ENCODE data around the gene CDC42.

Gene CDC42

DNA sequence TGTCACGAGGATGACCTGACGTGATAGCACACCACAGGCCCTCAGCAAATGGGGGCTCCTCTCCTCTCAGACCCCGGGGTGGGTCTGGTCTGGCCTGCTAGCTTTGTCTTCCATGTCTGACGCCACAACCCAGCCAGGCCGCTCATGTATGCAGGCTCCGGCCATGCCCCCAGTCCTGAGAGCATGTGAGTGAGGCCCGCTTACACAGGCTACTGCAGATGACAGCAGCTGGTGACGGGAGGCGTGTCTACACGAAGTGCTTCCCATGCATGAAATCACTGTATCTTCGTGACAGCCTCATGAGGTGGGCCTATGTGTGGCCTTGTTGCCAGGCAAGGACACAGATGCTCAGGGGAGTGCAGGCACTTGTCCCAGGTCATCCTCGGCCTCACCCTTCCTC lies 74.0 kb downstream of the CDC42 start:
- TF ChIP-seq GATA3 (IDR thresholded peaks at IDR 0.05; ENCODE audit: low read depth, low read length) (no peak), GATA2 (IDR thresholded peaks at IDR 0.05; ENCODE audit: low read depth, low read length) (no peak)

DNA sequence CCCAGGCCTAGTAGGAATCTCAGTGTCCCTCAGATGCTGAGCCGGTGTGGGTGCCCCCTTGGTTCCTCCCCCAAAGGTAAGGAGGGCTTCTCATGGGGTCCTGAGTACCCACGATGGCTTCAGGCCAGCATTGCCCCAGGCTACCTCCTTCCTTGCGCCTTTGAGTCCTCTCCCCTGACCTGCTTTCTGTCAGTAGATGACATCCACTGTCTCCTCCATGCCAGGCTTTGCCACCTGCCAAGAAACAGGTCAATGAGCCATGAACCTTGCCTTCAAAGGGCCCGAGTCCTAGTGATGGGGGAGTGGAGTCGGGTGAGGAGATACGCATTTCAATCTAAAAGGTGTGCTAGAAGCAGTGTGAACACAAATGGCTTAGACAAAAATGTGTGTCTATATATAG lies 74.7 kb downstream of the CDC42 start:
- no peak for TF ChIP-seq GATA3 (IDR thresholded peaks at IDR 0.05; ENCODE audit: low read depth, low read length)
- TF ChIP-seq GATA2 (IDR thresholded peaks at IDR 0.05; ENCODE audit: low read depth, low read length): no peak

DNA sequence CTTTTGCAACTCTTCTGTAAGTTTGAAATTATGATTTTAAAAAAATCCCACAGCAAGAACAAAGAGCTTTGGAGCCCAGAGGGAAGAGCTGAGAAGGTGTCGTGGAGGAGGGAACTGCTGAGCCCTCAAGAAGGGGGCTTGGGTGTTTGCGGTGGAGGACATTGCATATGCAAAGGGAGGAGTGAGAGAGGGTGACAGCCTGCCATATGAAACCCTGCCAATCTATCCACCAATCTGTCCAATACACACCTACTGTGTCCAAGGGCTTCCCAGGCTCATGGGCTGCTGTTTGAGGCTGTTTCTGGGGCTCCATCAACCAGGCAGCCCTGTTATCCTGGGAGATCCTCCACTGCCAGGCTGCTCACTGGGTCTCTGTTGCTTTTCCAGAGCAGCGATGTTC lies 75.2 kb downstream of the CDC42 start:
- no peak for TF ChIP-seq GATA2 (IDR thresholded peaks at IDR 0.05; ENCODE audit: low read depth, low read length)

- TF ChIP-seq GATA2 (IDR thresholded peaks at IDR 0.05; ENCODE audit: low read depth, low read length) (no peak), GATA3 (IDR thresholded peaks at IDR 0.05; ENCODE audit: low read depth, low read length) (no peak)
These were observed 75.9 kb downstream of the CDC42 start for GRCh38 chr1:22128392-22128791.

GRCh38 chr1:22129501-22130117 lies 77.1 kb downstream of the CDC42 start:
- TF ChIP-seq GATA3 (IDR thresholded peaks at IDR 0.05; ENCODE audit: low read depth, low read length) (no peak), GATA2 (IDR thresholded peaks at IDR 0.05; ENCODE audit: low read depth, low read length) (no peak)

DNA sequence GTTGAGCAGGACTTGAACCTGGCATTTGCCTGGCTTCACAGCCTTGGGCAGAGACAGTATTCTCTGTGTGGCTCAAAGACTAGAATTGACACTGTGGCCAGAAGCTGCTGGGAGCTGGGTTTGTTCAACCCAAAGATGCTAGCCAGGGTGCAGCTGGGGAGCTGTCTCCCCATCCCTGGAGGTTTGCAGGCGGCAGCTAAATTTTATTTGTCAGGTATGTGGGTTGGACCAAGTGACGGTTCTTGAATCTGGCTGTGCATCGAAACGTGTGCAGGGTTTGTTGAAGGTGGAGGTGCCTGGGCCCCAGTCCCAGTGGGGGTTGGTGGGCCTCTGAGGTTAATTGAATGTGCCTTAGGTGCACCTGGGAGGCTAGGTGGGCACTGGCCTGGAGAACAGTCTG lies 78.6 kb downstream of the CDC42 start:
- TF ChIP-seq GATA3 (IDR thresholded peaks at IDR 0.05; ENCODE audit: low read depth, low read length) (no peak), GATA2 (IDR thresholded peaks at IDR 0.05; ENCODE audit: low read depth, low read length) (no peak)

DNA sequence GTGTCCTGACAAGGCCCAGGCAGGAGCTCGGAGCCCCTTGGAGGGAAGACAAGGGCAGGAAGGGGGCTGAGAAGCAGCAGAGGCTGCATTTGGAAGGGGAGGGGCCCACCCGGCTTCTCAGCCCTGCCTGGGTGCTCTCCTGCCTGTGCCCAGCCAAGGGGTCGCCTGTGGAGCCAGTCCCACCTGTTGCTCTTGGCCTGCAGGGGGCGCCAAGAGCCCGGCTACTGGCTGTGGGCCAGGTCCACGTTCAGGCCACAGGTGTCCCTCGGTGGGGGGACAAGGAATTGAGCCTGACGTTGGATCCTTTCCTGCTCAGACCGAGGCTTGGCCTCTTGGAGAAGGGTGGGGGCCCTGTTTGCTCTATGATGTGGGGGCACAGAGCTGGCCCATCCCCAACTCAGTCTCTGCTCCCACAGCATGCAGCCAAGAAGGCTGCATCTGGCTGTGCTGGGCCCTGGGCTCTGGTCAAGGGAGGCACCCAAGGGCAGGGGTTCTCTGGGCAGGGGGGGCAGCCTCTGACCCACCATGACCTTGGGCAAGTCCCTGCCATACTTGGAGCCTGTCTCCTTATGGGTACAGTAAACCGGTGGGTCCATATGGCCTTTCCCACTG lies 79.5 kb downstream of the CDC42 start:
- TF ChIP-seq GATA2 (IDR thresholded peaks at IDR 0.05; ENCODE audit: low read depth, low read length) (no peak), GATA3 (IDR thresholded peaks at IDR 0.05; ENCODE audit: low read depth, low read length) (no peak)

DNA sequence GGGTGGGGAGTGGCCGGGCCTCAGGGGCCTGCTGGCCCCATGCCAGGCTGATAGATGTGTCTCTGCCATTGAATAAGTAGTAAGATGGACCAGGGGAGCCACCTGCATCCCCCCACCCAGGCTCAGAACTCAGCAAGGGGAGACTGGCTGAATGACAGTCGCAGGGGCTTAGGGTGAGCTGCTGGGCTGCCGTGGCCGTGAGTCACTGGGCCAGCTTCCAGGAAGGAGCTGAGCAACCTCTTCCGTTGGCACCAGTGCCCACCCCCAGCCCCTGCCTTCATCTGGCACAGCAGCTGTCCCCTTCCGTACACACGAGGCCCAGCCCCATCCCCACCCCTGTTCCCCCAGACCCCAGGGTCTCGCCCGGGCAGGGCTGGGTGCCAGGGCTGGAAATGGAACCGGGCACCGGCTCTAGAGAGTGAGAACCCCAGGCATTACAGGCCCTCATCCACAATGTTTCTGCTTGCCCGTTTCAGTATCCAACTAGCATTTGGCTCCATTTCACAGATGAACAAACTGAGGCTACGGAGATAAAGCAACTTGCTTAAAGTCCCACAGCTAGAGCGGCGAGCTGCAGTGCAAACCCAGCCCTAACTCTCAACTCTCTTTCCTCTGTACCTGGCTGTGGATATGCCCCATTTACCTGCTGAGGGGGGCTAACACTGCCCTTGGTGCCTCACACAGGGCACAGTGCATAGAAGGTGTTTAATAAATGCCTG lies 80.2 kb downstream of the CDC42 start:
- TF ChIP-seq GATA3 (IDR thresholded peaks at IDR 0.05; ENCODE audit: low read depth, low read length) (no peak), GATA2 (IDR thresholded peaks at IDR 0.05; ENCODE audit: low read depth, low read length) (no peak)

DNA sequence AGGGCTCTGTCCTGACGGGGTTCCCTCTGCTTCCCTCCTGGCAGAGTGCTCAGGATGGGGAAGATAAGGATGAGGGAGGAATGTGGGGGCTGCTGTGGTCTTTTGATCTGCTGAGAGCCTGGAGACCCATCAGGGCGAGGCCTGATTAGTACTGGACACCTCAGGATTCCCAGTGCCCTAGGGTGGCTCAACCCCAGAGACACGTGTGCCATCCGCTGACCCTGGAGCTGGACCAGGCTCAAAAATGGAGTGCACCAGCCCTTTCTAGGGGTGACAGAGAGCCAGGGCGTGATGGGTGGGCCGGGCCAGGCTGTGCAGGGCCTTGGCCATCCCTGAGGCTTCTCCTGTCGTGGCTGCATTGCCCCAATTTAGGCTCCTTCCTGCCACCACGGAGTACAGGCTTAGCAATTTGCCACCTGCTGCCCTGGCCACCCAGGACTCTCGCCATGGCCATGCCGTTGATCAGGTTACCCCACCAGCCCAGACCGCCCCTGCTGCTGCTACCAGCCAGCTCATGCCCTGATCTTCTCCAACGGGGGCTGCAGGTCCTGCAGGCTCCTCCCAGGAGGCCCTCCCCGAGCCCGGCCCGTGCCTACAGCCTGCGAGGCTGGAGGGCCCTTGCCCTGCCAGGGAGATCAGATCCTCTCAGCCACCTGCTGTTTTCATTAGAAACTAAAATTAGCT lies 80.9 kb downstream of the CDC42 start:
- TF ChIP-seq GATA2 (IDR thresholded peaks at IDR 0.05; ENCODE audit: low read depth, low read length) (no peak), GATA3 (IDR thresholded peaks at IDR 0.05; ENCODE audit: low read depth, low read length) (no peak)

GRCh38 chr1:22133931-22134324 lies 81.4 kb downstream of the CDC42 start:
- TF ChIP-seq GATA2 (IDR thresholded peaks at IDR 0.05; ENCODE audit: low read depth, low read length): no peak
- no peak for TF ChIP-seq GATA3 (IDR thresholded peaks at IDR 0.05; ENCODE audit: low read depth, low read length)

- no peak for TF ChIP-seq GATA3 (IDR thresholded peaks at IDR 0.05; ENCODE audit: low read depth, low read length)
- TF ChIP-seq GATA2 (IDR thresholded peaks at IDR 0.05; ENCODE audit: low read depth, low read length): no peak
These were observed 84.7 kb downstream of the CDC42 start for GRCh38 chr1:22137004-22137720.

DNA sequence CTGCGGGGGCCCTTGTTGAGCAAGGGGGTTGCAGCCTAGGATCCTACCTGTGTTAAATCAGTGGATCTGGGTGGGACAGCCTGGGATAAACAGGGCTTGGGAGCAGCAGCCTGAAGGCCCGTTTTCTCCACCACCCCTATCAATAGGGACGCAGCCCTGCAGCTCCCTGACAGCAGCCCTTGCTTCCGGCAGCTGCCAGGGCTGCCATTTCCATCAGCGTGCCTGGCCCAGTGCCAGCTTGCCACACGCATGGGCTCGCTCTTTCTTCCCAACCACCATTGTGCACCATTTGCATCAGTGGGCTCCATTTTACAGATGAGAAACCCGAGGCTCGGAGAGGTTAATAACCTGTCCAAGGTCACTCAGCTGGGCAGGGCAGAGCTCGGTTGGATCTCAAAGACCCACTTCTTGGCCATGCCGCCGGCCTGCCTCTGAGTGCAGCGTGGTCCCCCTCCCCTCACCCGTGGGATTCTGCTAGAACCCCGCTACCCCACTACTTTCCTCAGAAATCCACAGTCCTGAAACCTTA lies 86.6 kb downstream of the CDC42 start:
- TF ChIP-seq GATA2 (IDR thresholded peaks at IDR 0.05; ENCODE audit: low read depth, low read length): no peak
- TF ChIP-seq GATA3 (IDR thresholded peaks at IDR 0.05; ENCODE audit: low read depth, low read length): no peak

GRCh38 chr1:22139817-22140216 lies 87.3 kb downstream of the CDC42 start:
- no peak for TF ChIP-seq GATA3 (IDR thresholded peaks at IDR 0.05; ENCODE audit: low read depth, low read length)

All from SH-SY5Y (cell line).